ENCODE measurements around the gene DOCK9. TPM values are rescaled to one million over a fixed set of nuclear protein-coding genes. Genes with fewer than 3 reads are reported as not detected.
A peak's percentile ranks its signal among the peaks of the same experiment; 100 is the strongest.

Gene DOCK9
- polyA plus RNA-seq, 1 donor (not counting 4 experiments of a cell fraction or from before 2014, with no cell fraction given), result 110 TPM

GRCh38 chr13:98775844-98776598 lies 201.8 kb downstream of the DOCK9 start:
- Histone ChIP-seq H3K79me2 (ENCODE audit: control insufficient read depth, insufficient read depth, low read length) (no peaks in the 10 kb centered on the region), H3K9me3 (ENCODE audit: control insufficient read depth, low read depth, low read length) (no peaks in the 10 kb centered on the region), H3K9ac (ENCODE audit: control insufficient read depth, extremely low read depth, insufficient read depth, low read length) (no peak overlapping the region), H2AFZ (ENCODE audit: control insufficient read depth, low read length) (no peak overlapping the region), H3K9me1 (ENCODE audit: control insufficient read depth, extremely low read depth, insufficient read depth, low read length) (no peaks in the 10 kb centered on the region), H4K20me1 (ENCODE audit: control insufficient read depth, extremely low read depth, insufficient read depth, low read length) (no peaks in the 10 kb centered on the region), H3K4me3 (ENCODE audit: control insufficient read depth in 2 of 3, extremely low read depth in 1 of 3, insufficient read depth in 2 of 3, low read depth in 1 of 3, low read length in 3 of 3) (no peak overlapping the region), H3K4me1 (ENCODE audit: control insufficient read depth, extremely low read depth, insufficient read depth, low read length) (peaks cover 4% of the 10 kb centered on the region), H3K27ac (ENCODE audit: control insufficient read depth, insufficient read depth, low read length) (no peak overlapping the region), H3K4me2 (ENCODE audit: control insufficient read depth, extremely low read depth, insufficient read depth, low read depth, low read length) (no peak overlapping the region), H3K27me3 (ENCODE audit: control insufficient read depth, extremely low read depth, insufficient read depth, low read length) (no peaks in the 10 kb centered on the region), H3K36me3 (ENCODE audit: control insufficient read depth in 2 of 2, extremely low read depth in 1 of 2, insufficient read depth in 2 of 2, low read length in 2 of 2) (no peaks in the 10 kb centered on the region)
- dilution Hi-C loops (cut with MboI; ENCODE audit: extremely low pct_ligation_motif_present, low sequenced_read_pairs), result no loop called here
- no peak for TF ChIP-seq EZH2 (IDR thresholded peaks at IDR 0.05; ENCODE audit: low read length)
- TF ChIP-seq, protein P1, sequence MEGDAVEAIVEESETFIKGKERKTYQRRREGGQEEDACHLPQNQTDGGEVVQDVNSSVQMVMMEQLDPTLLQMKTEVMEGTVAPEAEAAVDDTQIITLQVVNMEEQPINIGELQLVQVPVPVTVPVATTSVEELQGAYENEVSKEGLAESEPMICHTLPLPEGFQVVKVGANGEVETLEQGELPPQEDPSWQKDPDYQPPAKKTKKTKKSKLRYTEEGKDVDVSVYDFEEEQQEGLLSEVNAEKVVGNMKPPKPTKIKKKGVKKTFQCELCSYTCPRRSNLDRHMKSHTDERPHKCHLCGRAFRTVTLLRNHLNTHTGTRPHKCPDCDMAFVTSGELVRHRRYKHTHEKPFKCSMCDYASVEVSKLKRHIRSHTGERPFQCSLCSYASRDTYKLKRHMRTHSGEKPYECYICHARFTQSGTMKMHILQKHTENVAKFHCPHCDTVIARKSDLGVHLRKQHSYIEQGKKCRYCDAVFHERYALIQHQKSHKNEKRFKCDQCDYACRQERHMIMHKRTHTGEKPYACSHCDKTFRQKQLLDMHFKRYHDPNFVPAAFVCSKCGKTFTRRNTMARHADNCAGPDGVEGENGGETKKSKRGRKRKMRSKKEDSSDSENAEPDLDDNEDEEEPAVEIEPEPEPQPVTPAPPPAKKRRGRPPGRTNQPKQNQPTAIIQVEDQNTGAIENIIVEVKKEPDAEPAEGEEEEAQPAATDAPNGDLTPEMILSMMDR (optimal IDR thresholded peaks at IDR 0.05 in 1 of 3, IDR thresholded peaks at IDR 0.05 in 1 of 3, conservative IDR thresholded peaks at IDR 0.05 in 1 of 3; ENCODE audit: extremely low read depth in 1 of 3, insufficient read depth in 2 of 3, low read length in 3 of 3), result no peak
- FAIRE-seq (peak; percentile 83), DNase-seq (ENCODE audit: low read depth, low spot score) (peak; percentile 25)

GRCh38 chr13:98775386-98775785 lies 202.5 kb downstream of the DOCK9 start:
- H3K9ac ChIP-seq (ENCODE audit: control insufficient read depth, extremely low read depth, insufficient read depth, low read length), result no peak overlapping the region
- DNase-seq (ENCODE audit: low read depth, low spot score) (no peak), FAIRE-seq (no peak)
- H2AFZ ChIP-seq (ENCODE audit: control insufficient read depth, low read length), result no peak overlapping the region
- H3K36me3 ChIP-seq (ENCODE audit: control insufficient read depth in 2 of 2, extremely low read depth in 1 of 2, insufficient read depth in 2 of 2, low read length in 2 of 2), result no peaks in the 10 kb centered on the region
- no peaks in the 10 kb centered on the region for H4K20me1 ChIP-seq (ENCODE audit: control insufficient read depth, extremely low read depth, insufficient read depth, low read length)
- TF ChIP-seq, protein P1 (optimal IDR thresholded peaks at IDR 0.05 in 1 of 3, IDR thresholded peaks at IDR 0.05 in 1 of 3, conservative IDR thresholded peaks at IDR 0.05 in 1 of 3; ENCODE audit: extremely low read depth in 1 of 3, insufficient read depth in 2 of 3, low read length in 3 of 3), result no peak
- no peak for TF ChIP-seq EZH2 (IDR thresholded peaks at IDR 0.05; ENCODE audit: low read length)
- no peaks in the 10 kb centered on the region for H3K79me2 ChIP-seq (ENCODE audit: control insufficient read depth, insufficient read depth, low read length)
- no peaks in the 10 kb centered on the region for H3K9me1 ChIP-seq (ENCODE audit: control insufficient read depth, extremely low read depth, insufficient read depth, low read length)
- H3K27ac ChIP-seq (ENCODE audit: control insufficient read depth, insufficient read depth, low read length), result no peak overlapping the region
- H3K27me3 ChIP-seq (ENCODE audit: control insufficient read depth, extremely low read depth, insufficient read depth, low read length), result no peaks in the 10 kb centered on the region
- no peak overlapping the region for H3K4me3 ChIP-seq (ENCODE audit: control insufficient read depth in 2 of 3, extremely low read depth in 1 of 3, insufficient read depth in 2 of 3, low read depth in 1 of 3, low read length in 3 of 3)
- dilution Hi-C loops (cut with MboI; ENCODE audit: extremely low pct_ligation_motif_present, low sequenced_read_pairs), result no loop called here
- no peak overlapping the region for H3K4me2 ChIP-seq (ENCODE audit: control insufficient read depth, extremely low read depth, insufficient read depth, low read depth, low read length)
- no peaks in the 10 kb centered on the region for H3K9me3 ChIP-seq (ENCODE audit: control insufficient read depth, low read depth, low read length)
- H3K4me1 ChIP-seq (ENCODE audit: control insufficient read depth, extremely low read depth, insufficient read depth, low read length), result peaks cover 4% of the 10 kb centered on the region

Data from keratinocyte (primary cell).